Astrocyte (in vitro differentiated cells and primary cell): Measurements from ENCODE around the gene CFAP73.

Experiments used
- CTCF ChIP-seq: IDR thresholded peaks from 2 replicates; pipeline ENCODE4 v1.5.1; 2011; ENCODE audit warnings: low read depth, mild to moderate bottlenecking, inconsistent platforms, low read length, moderate library complexity; ENCODE audit not compliant: insufficient read depth
- EZH2 ChIP-seq: IDR thresholded peaks from 2 replicates; pipeline ENCODE4 v1.6.1; 2012; ENCODE audit warnings: mild to moderate bottlenecking, low read length, inconsistent platforms; ENCODE audit not compliant: insufficient read depth

- TF ChIP-seq CTCF = no peak
- no peak for TF ChIP-seq EZH2
These were observed 19.7 kb upstream of the CFAP73 start for GRCh38 chr12:113129664-113130456.
